Endothelial cell of umbilical vein (primary cell): ENCODE data around the gene TNIK. TPM values are rescaled to one million over a fixed set of nuclear protein-coding genes. Genes with fewer than 3 reads are reported as not detected.

Source experiments
- BruUV-seq: library from RNA; stranded (reverse); fragments of 400-500 nt; replicated peaks from 2 replicates; lab custom pipeline; 2021; lab: Mats Ljungman, UMichigan
- CTCF ChIA-PET: fragments of 300-600, 350-600 bp; sonication (Branson Sonifier 250); formaldehyde crosslinking; loops from one replicate; lab custom pipeline; 2021; ENCODE audit warnings: antibody characterized with exemption, inconsistent platforms; lab: Charles Lee
- POLR2A ChIA-PET: fragments of 300-600, 350-600 bp; sonication (Branson Sonifier 250); formaldehyde crosslinking; loops from one replicate; lab custom pipeline; 2021; ENCODE audit warnings: antibody characterized with exemption, inconsistent platforms; lab: Charles Lee
- DNase-seq: peaks from one replicate; pipeline ENCODE4 v3.0.0-alpha.2; 2011; ENCODE audit warnings: low read depth, low spot score
- FAIRE-seq: peaks from 2 replicates; lab custom pipeline; 2011; peaks lifted over from hg19 to GRCh38; lab: Jason Lieb, UNC
- H2AFZ ChIP-seq: 2 replicates; pipeline ENCODE4 v1.6.0; 2012; ENCODE audit warnings: low read depth, low read length, control low read depth, inconsistent platforms
- H3K27ac ChIP-seq: 2 replicates; pipeline ENCODE4 v1.5.1; 2011; ENCODE audit warnings: low read depth, mild to moderate bottlenecking, control low read depth, low read length, moderate library complexity; ENCODE audit not compliant: insufficient read depth
- H3K27me3 ChIP-seq, 2 experiments: 2 replicates each; pipeline versions ENCODE4 v1.6.0 to v1.6.1; 2011; ENCODE audit warnings: low read length in 2 of 2, mixed read lengths in 1 of 2; ENCODE audit not compliant: control insufficient read depth in 2 of 2, insufficient read depth in 2 of 2
- H3K36me3 ChIP-seq, 2 experiments: 2 replicates in 1 of 2; 3 replicates in 1 of 2; pipeline ENCODE4 v1.5.1; 2011; ENCODE audit warnings: low read length in 2 of 2, mild to moderate bottlenecking in 1 of 2, moderate library complexity in 1 of 2; ENCODE audit not compliant: control insufficient read depth in 2 of 2, insufficient read depth in 2 of 2; ENCODE audit errors: extremely low read depth in 1 of 2
- H3K4me1 ChIP-seq: 3 replicates; pipeline ENCODE4 v1.5.1; 2011; ENCODE audit warnings: mild to moderate bottlenecking, low read length; ENCODE audit not compliant: control insufficient read depth, insufficient read depth; ENCODE audit errors: extremely low read depth
- H3K4me2 ChIP-seq: 2 replicates; pipeline ENCODE4 v1.6.1; 2011; ENCODE audit warnings: low read length, control low read depth, mixed read lengths; ENCODE audit not compliant: insufficient read depth
- H3K4me3 ChIP-seq, 3 experiments: fragments of 200-600 bp in 1 of 3; sonication (generic), shearing (Covaris generic) in 1 of 3; replicated peaks in 1 of 3; 2 replicates each; pipeline ENCODE4 v1.5.1; 2011 to 2016; ENCODE audit warnings: control low read depth in 3 of 3, low read length in 3 of 3, mild to moderate bottlenecking in 2 of 3, inconsistent platforms in 1 of 3, low read depth in 1 of 3, moderate library complexity in 1 of 3; ENCODE audit not compliant: insufficient read depth in 1 of 3
- H3K79me2 ChIP-seq: 2 replicates; pipeline ENCODE4 v1.6.0; 2012; ENCODE audit warnings: low read length, inconsistent platforms; ENCODE audit not compliant: control insufficient read depth, insufficient read depth
- H3K9ac ChIP-seq: replicated peaks from 2 replicates; pipeline ENCODE3; 2011; ENCODE audit warnings: low read length, control low read depth; ENCODE audit not compliant: insufficient read depth; ENCODE audit errors: extremely low read depth
- H3K9me1 ChIP-seq: replicated peaks from 3 replicates; pipeline ENCODE4 v1.6.0; 2011; ENCODE audit warnings: mild to moderate bottlenecking, low read length; ENCODE audit not compliant: control insufficient read depth, insufficient read depth; ENCODE audit errors: extremely low read depth
- H3K9me3 ChIP-seq: replicated peaks from 2 replicates; pipeline ENCODE4 v1.5.1; 2012; ENCODE audit warnings: low read length, inconsistent platforms; ENCODE audit not compliant: control insufficient read depth, insufficient read depth
- H4K20me1 ChIP-seq: replicated peaks from 2 replicates; pipeline ENCODE3; 2011; ENCODE audit warnings: mild to moderate bottlenecking, low read length; ENCODE audit not compliant: control insufficient read depth, insufficient read depth; ENCODE audit errors: extremely low read depth
- CTCF ChIP-seq, 2 donors: IDR thresholded peaks; 1 replicate in 1 of 2; 2 replicates in 1 of 2; pipeline ENCODE4 v1.5.1; 2011; ENCODE audit warnings: low read length in 2 of 2, mild to moderate bottlenecking in 2 of 2, moderate library complexity in 2 of 2, control low read depth in 1 of 2, inconsistent platforms in 1 of 2, low read depth in 1 of 2; ENCODE audit not compliant: insufficient read depth in 1 of 2; ENCODE audit errors: extremely low read depth in 1 of 2
- EZH2 ChIP-seq: IDR thresholded peaks from 2 replicates; pipeline ENCODE4 v1.6.1; 2012; ENCODE audit warnings: borderline replicate concordance, low read depth, mild to moderate bottlenecking, moderate library complexity, low read length, inconsistent platforms; ENCODE audit not compliant: severe bottlenecking
- FOS ChIP-seq: IDR thresholded peaks from 2 replicates; pipeline ENCODE4 v1.6.1; 2011; ENCODE audit warnings: mild to moderate bottlenecking, low read length, moderate library complexity, borderline replicate concordance; ENCODE audit not compliant: insufficient read depth
- GATA2 ChIP-seq: IDR thresholded peaks from 2 replicates; pipeline ENCODE4 v1.7.0; 2011; ENCODE audit warnings: low read depth, mild to moderate bottlenecking, moderate library complexity, mixed read lengths, low read length; ENCODE audit not compliant: insufficient read length, insufficient read depth
- JUN ChIP-seq: IDR thresholded peaks from 2 replicates; pipeline ENCODE4 v1.6.1; 2011; ENCODE audit warnings: borderline replicate concordance, low read depth; ENCODE audit not compliant: insufficient read length, insufficient read depth
- MAX ChIP-seq: IDR thresholded peaks from 2 replicates; pipeline ENCODE4 v1.6.1; 2011; ENCODE audit not compliant: insufficient read depth, insufficient read length
- MYC ChIP-seq: IDR thresholded peaks from one replicate; pipeline ENCODE4 v1.6.1; 2011; ENCODE audit warnings: mild to moderate bottlenecking, low read depth, low read length
- POLR2A ChIP-seq: IDR thresholded peaks from 2 replicates; pipeline ENCODE4 v1.6.1; 2012; ENCODE audit warnings: low read depth, mild to moderate bottlenecking, control low read depth, low read length
- POLR2AphosphoS5 ChIP-seq: IDR thresholded peaks from 2 replicates; pipeline ENCODE4 v1.6.1; 2012; ENCODE audit warnings: low read depth, mild to moderate bottlenecking, control low read depth, low read length, moderate library complexity; ENCODE audit not compliant: insufficient read depth
- dilution Hi-C: fragments of 300-500 bp; cut with MboI; formaldehyde crosslinking; loops from one replicate; pipeline ENCODE4 v1.15.0; 2019; ENCODE audit warnings: low sequenced_read_pairs; ENCODE audit not compliant: extremely low pct_ligation_motif_present
- intact Hi-C: fragments of 100-400 bp; cut with micrococcal nuclease; formaldehyde crosslinking; loops from one replicate; pipeline ENCODE4 v1.10.0; 2022
- polyA plus RNA-seq, 4 experiments: library from polyadenylated mRNA; depleted of rRNA in 3 of 4; stranded (reverse) in 3 of 4; unstranded in 1 of 4; fragments of >200 nt; gene quantifications; 2 replicates each; pipeline versions ENCODE4 v1.2.1 to v1.2.3, GENCODE V29; 2011 to 2012; ENCODE audit warnings: missing spikeins in 1 of 4
- total RNA-seq: library from RNA; stranded (reverse); gene quantifications from 2 replicates; pipeline ENCODE4 v1.2.3, GENCODE V29; 2021

The TNIK gene
- total and polyA plus RNA-seq, 2 donors (not counting 3 experiments of a cell fraction or from before 2014, with no cell fraction given), result 10.9 to 39.7 TPM

- H3K4me3 ChIP-seq, result no peak overlapping the region
- H3K4me1 ChIP-seq, result peaks cover 42% of the 10 kb centered on the region
- dilution Hi-C loops (no loop called here), intact Hi-C loops (loop anchor here (5.0 kb wide), 1 partner anchor 284 kb away; no protein-coding TSS in a partner anchor)
- DNase-seq (no peak), FAIRE-seq (no peak)
- H3K27ac ChIP-seq, result no peak overlapping the region
- CTCF ChIA-PET, result interaction anchor here (1.0 kb wide), 2 partner anchors 12 to 21 kb away, joined by 3 read pairs; no protein-coding TSS in a partner anchor
- no peak overlapping the region for H3K4me2 ChIP-seq
- H3K9me3 ChIP-seq, result no peaks in the 10 kb centered on the region
- no peak for TF ChIP-seq JUN
- no peak for TF ChIP-seq FOS
- TF ChIP-seq MYC, result no peak
- no peak for TF ChIP-seq EZH2
- TF ChIP-seq GATA2, result no peak
- H3K9ac ChIP-seq, result no peak overlapping the region
- POLR2A ChIA-PET, result no interaction called here
- no peak overlapping the region for H2AFZ ChIP-seq
- no peaks in the 10 kb centered on the region for H4K20me1 ChIP-seq
- H3K36me3 ChIP-seq, result no peaks in the 10 kb centered on the region
- no peaks in the 10 kb centered on the region for H3K79me2 ChIP-seq
- no peaks in the 10 kb centered on the region for H3K9me1 ChIP-seq
- BruUV-seq, result no TSS peak
- H3K27me3 ChIP-seq, result no peaks in the 10 kb centered on the region
These were observed 178.8 kb downstream of the TNIK start for GRCh38 chr3:171281256-171281992.

- dilution Hi-C loops, result no loop called here
- Histone ChIP-seq H3K27me3 (no peaks in the 10 kb centered on the region), H2AFZ (no peak overlapping the region), H3K9me1 (no peaks in the 10 kb centered on the region), H3K27ac (no peak overlapping the region), H3K9ac (no peak overlapping the region), H3K79me2 (no peaks in the 10 kb centered on the region), H3K4me2 (no peak overlapping the region), H3K9me3 (no peaks in the 10 kb centered on the region), H4K20me1 (no peaks in the 10 kb centered on the region), H3K4me3 (no peak overlapping the region), H3K36me3 (no peaks in the 10 kb centered on the region), H3K4me1 (peaks cover 28% of the 10 kb centered on the region)
- intact Hi-C loops, result loop anchor here (5.0 kb wide), 1 partner anchor 283 kb away; no protein-coding TSS in a partner anchor
- ChIA-PET POLR2A (no interaction called here), CTCF (interaction anchor here (0.7 to 1.2 kb wide), 4 partner anchors 11 to 114 kb away, joined by 3 to 5 read pairs (median 3); no protein-coding TSS in a partner anchor)
- TF ChIP-seq GATA2 (no peak), JUN (no peak), EZH2 (no peak), FOS (no peak), CTCF (IDR thresholded peaks at IDR 0.05; ENCODE audit: extremely low read depth in 1 of 2, insufficient read depth in 1 of 2, low read depth in 1 of 2, low read length in 2 of 2) (no peak), MYC (no peak), MAX (no peak), POLR2AphosphoS5 (no peak), POLR2A (no peak)
- FAIRE-seq, result no peak
- BruUV-seq, result no TSS peak
- DNase-seq, result no peak
These were observed 180.2 kb downstream of the TNIK start for GRCh38 chr3:171279972-171280371.
